GM23338 (cell line): ENCODE results near the gene DPP10. TPM values are rescaled to one million over a fixed set of nuclear protein-coding genes. Genes with fewer than 3 reads are reported as not detected.

Source experiments
- ATAC-seq: fragments of 200-7000 bp; cut with Tn5 transposase; 3 replicates; pipeline ENCODE4 v1.9.1; 2020
- DNase-seq: peaks from one replicate; pipeline ENCODE4 v3.0.0-alpha.2; 2015; ENCODE audit warnings: low spot score
- H2AFZ ChIP-seq: fragments of 200-600 bp; sonication (generic); 2 replicates; pipeline ENCODE4 v1.8.0; 2016; ENCODE audit warnings: antibody characterized with exemption, mild to moderate bottlenecking, moderate library complexity
- H3F3A ChIP-seq: fragments of 200-600 bp; sonication (generic); replicated peaks from 2 replicates; pipeline ENCODE4 v1.8.0; 2017; ENCODE audit warnings: antibody characterized with exemption, mixed run types, low read depth
- H3K27ac ChIP-seq: fragments of 200-600 bp; sonication (generic); 2 replicates; pipeline ENCODE4 v1.6.1; 2016; ENCODE audit warnings: low read depth
- H3K27me3 ChIP-seq: fragments of 200-600 bp; sonication (generic); 2 replicates; pipeline ENCODE4 v1.8.0; 2016; ENCODE audit warnings: mild to moderate bottlenecking, mixed run types, moderate library complexity; ENCODE audit not compliant: insufficient read depth
- H3K36me3 ChIP-seq: fragments of 200-600 bp; sonication (generic); 2 replicates; pipeline ENCODE4 v1.8.0; 2016; ENCODE audit warnings: mild to moderate bottlenecking; ENCODE audit not compliant: insufficient read depth
- H3K4me1 ChIP-seq: fragments of 200-600 bp; sonication (generic); 2 replicates; pipeline ENCODE4 v1.8.0; 2016; ENCODE audit warnings: mild to moderate bottlenecking, moderate library complexity; ENCODE audit not compliant: insufficient read depth
- H3K4me2 ChIP-seq: fragments of 200-600 bp; sonication (generic); 2 replicates; pipeline ENCODE4 v1.7.1; 2017; ENCODE audit warnings: mixed run types
- H3K4me3 ChIP-seq: fragments of 200-600 bp; sonication (generic); 2 replicates; pipeline ENCODE4 v1.6.1; 2016; ENCODE audit warnings: mixed run types
- H3K79me2 ChIP-seq: fragments of 200-600 bp; sonication (generic); replicated peaks from 2 replicates; pipeline ENCODE4 v1.8.0; 2017; ENCODE audit warnings: mild to moderate bottlenecking; ENCODE audit not compliant: insufficient read depth
- H3K9me2 ChIP-seq: fragments of 200-600 bp; sonication (generic); 2 replicates; pipeline ENCODE4 v1.8.0; 2017; ENCODE audit not compliant: insufficient read depth
- H4K20me1 ChIP-seq: fragments of 200-600 bp; sonication (generic); replicated peaks from 2 replicates; pipeline ENCODE4 v1.8.0; 2017; ENCODE audit warnings: mild to moderate bottlenecking; ENCODE audit not compliant: insufficient read depth
- H3K27ac Mint-ChIP-seq: 2 replicates; pipeline ENCODE4 v1.8.0; 2020; ENCODE audit warnings: inconsistent platforms, mild to moderate bottlenecking, moderate library complexity, mixed read lengths
- H3K27me3 Mint-ChIP-seq: 3 replicates; pipeline ENCODE4 v1.8.0; 2022; ENCODE audit warnings: low read depth, mild to moderate bottlenecking, moderate library complexity, mixed read lengths, inconsistent platforms; ENCODE audit not compliant: insufficient read depth, poor library complexity
- H3K36me3 Mint-ChIP-seq: 3 replicates; pipeline ENCODE4 v1.8.0; 2021; ENCODE audit warnings: low read depth, mild to moderate bottlenecking, inconsistent platforms, moderate library complexity, mixed read lengths
- H3K4me1 Mint-ChIP-seq: 3 replicates; pipeline ENCODE4 v1.8.0; 2020; ENCODE audit warnings: mild to moderate bottlenecking, inconsistent platforms, mixed read lengths
- H3K4me3 Mint-ChIP-seq: 3 replicates; pipeline ENCODE4 v1.8.0; 2021; ENCODE audit warnings: moderate library complexity, mild to moderate bottlenecking, inconsistent platforms, mixed read lengths
- H3K9me3 Mint-ChIP-seq: 3 replicates; pipeline ENCODE4 v1.8.0; 2020; ENCODE audit warnings: moderate library complexity, mild to moderate bottlenecking, inconsistent platforms, mixed read lengths
- CREB1 ChIP-seq: fragments of 250-450 bp; sonication (Bioruptor Pico); IDR thresholded peaks from 2 replicates; pipeline ENCODE4 v1.5.0; 2020; ENCODE audit warnings: low read depth, mild to moderate bottlenecking, moderate library complexity
- CTCF ChIP-seq, 2 experiments: fragments of 200-600 bp in 1 of 2; sonication (generic) in 1 of 2; conservative IDR thresholded peaks; 2 replicates each; pipeline versions ENCODE4 v1.5.1 to v1.6.1; 2016 to 2017; ENCODE audit warnings: antibody characterized with exemption in 2 of 2, low read depth in 2 of 2, mild to moderate bottlenecking in 2 of 2, moderate library complexity in 1 of 2
- ETS1 ChIP-seq: IDR thresholded peaks from 2 replicates; pipeline ENCODE4 v1.6.1; 2016; ENCODE audit warnings: antibody characterized with exemption
- EZH2 ChIP-seq: fragments of 200-600 bp; sonication (generic); IDR thresholded peaks from one replicate; pipeline ENCODE4 v1.8.0; 2017; ENCODE audit warnings: antibody characterized with exemption, mild to moderate bottlenecking, low read depth; ENCODE audit not compliant: unreplicated experiment
- JUNB ChIP-seq: IDR thresholded peaks from one replicate; pipeline ENCODE4 v1.6.1; 2016; ENCODE audit warnings: antibody characterized with exemption; ENCODE audit not compliant: unreplicated experiment
- NANOG ChIP-seq: IDR thresholded peaks from 2 replicates; pipeline ENCODE4 v1.6.1; 2016; ENCODE audit warnings: antibody characterized with exemption, borderline replicate concordance
- STAT1 ChIP-seq: IDR thresholded peaks from one replicate; pipeline ENCODE4 v1.6.1; 2016; ENCODE audit warnings: antibody characterized with exemption; ENCODE audit not compliant: unreplicated experiment
- ZNF114 ChIP-seq: fragments of 250-450 bp; sonication (Bioruptor Pico); IDR thresholded peaks from 2 replicates; pipeline ENCODE4 v1.5.0; 2020; ENCODE audit warnings: mild to moderate bottlenecking, moderate library complexity
- ZNF462 ChIP-seq: fragments of 250-450 bp; sonication (Bioruptor Pico); IDR thresholded peaks from 2 replicates; pipeline ENCODE4 v1.5.0; 2020; ENCODE audit warnings: mild to moderate bottlenecking, moderate library complexity
- polyA plus RNA-seq: library from polyadenylated mRNA; unstranded; fragments of >200 nt; fragmentation: Nextera tagmentation; extraction: Ambion mirVana; gene quantifications from 2 replicates; pipeline ENCODE4 v1.2.1, GENCODE V29; 2016
- total RNA-seq: library from RNA; depleted of rRNA; stranded (reverse); fragments of >200 nt; shearing (Covaris generic); gene quantifications from 2 replicates; pipeline ENCODE4 v1.2.3, GENCODE V29; 2014

DPP10 gene
- total and polyA plus RNA-seq, 2 experiments from 2014 or later = 3.6 to 14.8 TPM

GRCh38 chr2:114421781-114422180 is 20.7 kb upstream of the DPP10 start:
- no peak overlapping the region for H2AFZ ChIP-seq

More at GRCh38 chr2:114421781-114422180, 20.7 kb upstream of the DPP10 start:
- peaks cover 24% of the 10 kb centered on the region; the same call in 2 of the 3 replicates for H3K9me3 Mint-ChIP-seq
- H3K4me2 ChIP-seq = no peak overlapping the region
- no peaks in the 10 kb centered on the region for H3K36me3 Mint-ChIP-seq
- no peaks in the 10 kb centered on the region for H3F3A ChIP-seq
- H3K9me2 ChIP-seq = 0 out of 2 replicates have a peak, but pooled peaks cover 3% of the 10 kb centered on the region
- H3K79me2 ChIP-seq = no peaks in the 10 kb centered on the region
- no peaks in the 10 kb centered on the region for H4K20me1 ChIP-seq
- TF ChIP-seq ZNF462 (CRISPR knock-in tag) (no peak), CREB1 (CRISPR knock-in tag) (no peak), ETS1 (no peak), JUNB (no peak), NANOG (no peak), EZH2 (no peak), ZNF114 (CRISPR knock-in tag) (no peak), STAT1 (no peak), CTCF (conservative IDR thresholded peaks at IDR 0.05; ENCODE audit: low read depth in 2 of 2) (no peak)
- H3K27me3 ChIP-seq = no peaks in the 10 kb centered on the region
- H3K27ac Mint-ChIP-seq = no peak overlapping the region
- no peaks in the 10 kb centered on the region for H3K4me1 ChIP-seq
- no peak overlapping the region for H3K4me3 Mint-ChIP-seq
- no peaks in the 10 kb centered on the region for H3K36me3 ChIP-seq
- peaks cover 8% of the 10 kb centered on the region; the same call in 1 of the 3 replicates for H3K4me1 Mint-ChIP-seq
- ATAC-seq = peak; percentile 75
- no peak overlapping the region for H3K27ac ChIP-seq
- H3K4me3 ChIP-seq = no peak overlapping the region
- H3K27me3 Mint-ChIP-seq = peaks cover 5% of the 10 kb centered on the region
- peak; percentile 25 for DNase-seq
